Activated T-cell treated with anti-CD3 and anti-CD28 coated beads for 4 hours (primary cell): Measurements from ENCODE around the gene PARD6G.
A peak's percentile ranks its signal among the peaks of the same experiment; 100 is the strongest.
"Not testable (repeated sequence)": the region's sequence is repeated elsewhere in the genome, so short reads cannot be mapped to it uniquely, and the experiment has no call there.

Source experiments
- DNase-seq: peaks from one replicate; pipeline ENCODE4 v3.0.0-alpha.2; 2020

The PARD6G gene

DNA sequence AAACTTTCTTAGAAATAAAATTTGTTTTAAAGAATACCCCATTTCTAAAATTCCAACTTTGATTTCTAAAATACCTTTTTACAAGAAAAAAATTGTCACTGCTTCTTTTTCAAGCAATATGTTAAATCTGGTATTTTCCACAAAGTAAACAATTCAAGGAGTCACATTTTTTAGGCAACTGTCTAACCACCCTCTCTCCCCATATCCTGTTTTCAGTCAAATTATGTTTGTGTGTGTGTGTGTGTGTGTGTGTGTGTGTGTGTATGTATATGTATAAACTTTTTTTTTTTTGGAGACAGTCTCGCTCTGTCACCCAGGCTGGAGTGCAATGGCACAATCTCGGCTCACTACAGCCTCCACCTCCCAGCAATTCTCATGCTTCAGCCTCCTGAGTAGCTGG lies 79.0 kb downstream of the PARD6G start:
- no peak for DNase-seq

DNA sequence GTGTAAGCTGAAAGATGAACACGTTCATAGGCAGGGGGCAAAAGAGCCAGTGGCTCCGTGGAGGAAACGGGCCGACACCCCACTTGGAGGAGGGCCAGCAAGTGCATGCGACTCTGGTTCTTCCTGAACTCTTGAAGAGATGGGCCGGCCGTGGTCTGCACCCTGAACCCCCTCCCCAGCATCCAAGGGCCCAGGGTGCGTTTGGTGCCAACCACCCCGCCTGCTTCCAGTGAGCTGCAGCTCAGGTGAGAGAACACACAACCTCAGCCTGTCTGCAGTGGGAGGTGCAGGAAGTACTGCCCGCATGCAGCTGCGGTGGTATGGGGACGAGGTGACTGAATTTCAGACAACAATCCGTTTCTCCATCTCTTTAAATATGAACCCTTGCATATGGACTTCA lies 79.4 kb downstream of the PARD6G start:
- no peak for DNase-seq

DNA sequence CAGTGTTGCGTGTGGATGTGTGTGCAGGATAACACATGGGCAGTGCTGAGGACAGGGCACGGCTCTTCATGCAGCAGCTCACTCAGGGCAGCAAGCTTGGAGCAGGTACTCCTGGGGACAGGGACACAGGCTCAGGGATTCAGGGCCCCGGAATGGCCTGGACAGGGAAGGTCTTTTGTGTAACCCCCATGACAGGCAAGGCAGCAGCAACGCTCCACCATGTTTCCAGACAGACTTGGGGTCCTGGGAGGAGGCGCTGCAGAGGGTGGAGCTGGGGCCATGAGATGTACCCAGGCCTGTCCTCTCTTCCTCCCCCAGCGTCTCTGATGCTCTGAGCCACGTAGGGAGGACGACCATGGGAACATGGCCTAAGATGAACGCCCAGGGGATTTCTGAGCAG lies 80.0 kb downstream of the PARD6G start:
- no peak for DNase-seq

DNA sequence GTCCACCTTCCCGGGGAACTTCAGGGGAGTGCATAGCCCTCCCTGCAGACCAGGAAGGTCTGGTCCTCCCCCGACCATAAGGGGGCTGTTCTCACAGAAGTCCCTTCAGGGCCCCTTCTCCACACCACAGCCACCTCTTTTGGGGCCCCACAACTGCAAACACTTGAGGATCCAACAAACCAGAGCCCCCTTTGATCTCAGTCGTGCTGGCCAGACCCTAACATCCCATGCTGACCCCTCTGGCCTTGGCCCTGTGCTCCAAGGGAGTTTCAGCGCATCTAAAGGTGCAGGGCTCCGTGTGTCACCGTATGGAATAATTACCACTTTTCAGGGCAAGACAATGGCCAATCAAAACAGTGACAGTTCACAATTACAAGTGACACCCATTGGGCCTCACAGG lies 80.6 kb downstream of the PARD6G start:
- DNase-seq: no peak

DNA sequence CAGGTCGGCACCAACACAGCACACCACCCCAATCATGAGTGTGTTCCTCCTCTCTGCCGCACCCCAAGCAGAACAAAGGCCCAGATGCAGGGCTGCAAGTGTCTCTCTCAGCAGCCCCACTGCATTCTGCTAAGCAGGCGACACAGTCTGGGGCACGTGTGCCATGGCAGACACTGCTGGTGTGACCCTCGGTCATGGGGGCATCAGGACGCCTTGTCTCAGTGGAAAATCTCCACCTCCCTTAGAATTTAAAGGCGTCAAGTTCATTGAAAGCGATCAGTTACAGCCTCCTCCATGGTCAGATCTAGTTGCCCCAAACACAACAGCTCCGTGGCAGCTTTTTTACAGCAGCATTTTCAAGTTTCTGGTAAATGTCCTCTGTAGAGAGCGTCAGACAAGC lies 81.1 kb downstream of the PARD6G start:
- DNase-seq: no peak

DNA sequence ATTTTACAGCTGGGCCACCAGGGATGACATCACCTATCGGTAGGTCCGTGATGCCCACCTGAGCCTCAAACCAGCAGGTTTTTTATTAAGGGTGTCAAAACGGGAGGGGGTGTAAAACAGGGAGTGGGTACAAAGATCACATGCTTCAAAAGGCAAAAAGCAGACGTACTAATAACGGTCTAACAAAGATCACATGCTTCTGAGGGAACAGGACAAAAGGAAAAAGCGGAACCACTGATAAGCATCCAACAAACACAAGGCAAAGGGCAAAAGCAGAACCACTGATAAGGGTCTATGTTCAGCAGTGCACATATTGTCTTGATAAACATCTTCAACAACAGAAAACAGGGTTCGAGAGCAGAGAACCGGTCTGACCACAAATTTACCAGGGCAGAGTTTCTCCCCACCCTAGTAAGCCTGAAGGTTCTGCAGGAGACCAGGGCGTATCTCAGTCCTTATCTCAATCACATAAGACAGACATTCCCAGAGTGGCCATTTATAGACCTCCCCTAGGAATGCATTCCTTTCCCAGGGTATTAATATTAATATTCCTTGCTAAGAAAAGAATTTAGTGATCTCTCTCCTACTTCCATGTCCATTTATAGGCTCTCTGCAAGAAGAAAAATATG lies 82.5 kb downstream of the PARD6G start:
- DNase-seq: not testable (repeated sequence)

DNA sequence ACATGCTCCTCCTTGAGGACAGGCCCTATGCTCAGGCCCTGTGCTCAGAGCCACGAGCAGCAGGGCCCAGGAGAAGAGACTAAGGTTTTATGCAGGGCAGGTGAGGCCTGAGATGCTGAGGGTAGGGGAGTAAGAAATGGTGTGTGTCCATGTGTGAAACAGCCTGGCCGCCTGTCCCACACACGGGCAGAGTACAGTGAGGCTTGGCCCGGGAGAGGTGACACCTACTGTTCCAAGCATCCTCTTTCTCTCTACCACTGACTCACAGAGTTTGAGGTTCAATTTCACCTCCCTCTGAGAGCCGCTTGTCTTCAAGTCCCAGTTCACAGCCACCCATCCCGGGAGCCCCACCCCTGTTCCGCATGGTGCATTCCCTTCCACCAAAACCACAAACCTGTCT lies 84.1 kb downstream of the PARD6G start:
- DNase-seq: no peak

DNA sequence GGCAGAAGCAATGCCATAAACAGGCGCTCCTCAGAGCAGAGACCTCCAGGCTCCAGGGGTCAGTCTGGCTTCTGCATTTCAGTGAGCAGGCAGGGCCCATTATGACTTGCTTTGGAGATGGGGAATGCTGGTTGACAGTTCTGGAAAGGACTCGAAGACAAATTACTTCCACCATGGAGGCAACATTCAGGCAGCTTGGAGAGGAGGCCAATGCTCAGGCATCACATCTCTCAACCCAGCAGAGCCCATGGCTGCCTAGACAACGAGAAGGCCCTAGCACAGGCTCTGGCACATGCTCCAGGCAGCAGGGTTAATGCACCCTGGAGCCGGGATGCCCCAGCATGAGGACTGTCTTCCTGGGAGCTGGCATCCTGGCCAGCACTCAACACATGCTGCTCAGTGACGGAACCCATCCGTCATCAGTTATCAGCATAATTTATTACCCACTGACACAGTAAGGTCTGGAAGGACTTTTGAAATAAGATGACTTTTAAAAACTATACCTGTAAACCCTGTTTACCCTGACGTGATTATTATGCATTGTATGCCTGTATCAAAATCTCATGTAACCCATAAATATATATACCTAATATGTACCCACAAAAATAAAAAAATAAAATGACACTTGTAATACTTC lies 85.4 kb downstream of the PARD6G start:
- DNase-seq: no peak

- DNase-seq: no peak
These were observed 87.3 kb downstream of the PARD6G start for GRCh38 chr18:80159713-80160636.

GRCh38 chr18:80158365-80158764 lies 88.9 kb downstream of the PARD6G start:
- no peak for DNase-seq

DNA sequence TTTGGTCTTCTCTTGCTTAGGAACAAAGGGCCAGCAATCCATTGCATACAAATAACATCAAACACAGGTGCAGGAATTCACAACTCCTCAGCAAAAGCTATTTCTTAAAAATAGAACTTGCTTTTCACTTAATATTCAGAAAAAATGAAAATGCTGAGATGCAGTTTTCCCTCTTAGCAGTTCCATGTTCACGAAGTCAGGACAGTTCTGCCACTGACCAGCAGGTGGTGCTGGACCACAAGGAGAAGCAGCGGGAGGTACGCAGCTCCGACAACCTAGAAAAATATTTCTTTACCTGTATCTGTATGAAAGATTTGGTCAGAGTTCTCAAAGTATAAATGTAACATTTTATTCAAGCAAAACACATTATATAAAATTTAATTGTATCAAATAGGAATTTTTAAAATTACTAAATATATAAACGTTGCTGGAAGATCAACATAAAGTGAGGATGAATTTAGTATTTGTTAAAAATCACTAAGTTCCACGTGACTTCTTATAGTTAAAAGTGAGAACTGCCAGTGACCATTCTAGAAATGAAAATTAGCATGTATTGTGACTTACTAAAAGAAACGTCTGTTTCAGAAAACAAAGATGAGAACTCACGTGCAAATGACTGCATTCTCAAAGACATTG lies 89.5 kb downstream of the PARD6G start:
- DNase-seq: peak; percentile 64

GRCh38 chr18:80154293-80154692 lies 93.0 kb downstream of the PARD6G start:
- DNase-seq: no peak

GRCh38 chr18:80149667-80150066 lies 97.6 kb downstream of the PARD6G start:
- no peak for DNase-seq

- DNase-seq: no peak
These were observed 98.8 kb downstream of the PARD6G start for GRCh38 chr18:80148326-80149199.

GRCh38 chr18:80147418-80148325 lies 99.6 kb downstream of the PARD6G start:
- peak; percentile 66 for DNase-seq

DNA sequence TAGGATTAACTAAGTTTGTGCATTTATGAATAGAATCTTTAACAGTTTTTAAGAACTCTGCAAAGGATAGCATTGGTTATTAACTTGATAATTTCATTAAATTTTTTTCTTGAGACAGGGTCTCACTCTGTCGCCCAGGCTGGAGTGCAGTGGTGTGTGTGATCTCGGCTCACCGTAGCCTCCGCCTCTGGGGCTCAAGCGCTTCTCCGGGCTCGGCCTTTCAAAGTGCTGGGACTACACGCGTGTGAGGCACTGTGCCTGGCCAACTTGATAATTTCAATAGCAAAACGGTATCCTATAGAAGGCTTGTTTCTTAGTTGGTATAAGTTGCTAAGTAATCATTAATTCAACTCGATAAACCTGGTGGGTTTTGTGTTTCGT lies 100.3 kb downstream of the PARD6G start:
- no peak for DNase-seq

GRCh38 chr18:80145196-80145804 lies 102.0 kb downstream of the PARD6G start:
- no peak for DNase-seq

- no peak for DNase-seq
These were observed 103.4 kb downstream of the PARD6G start for GRCh38 chr18:80143881-80144280.

DNA sequence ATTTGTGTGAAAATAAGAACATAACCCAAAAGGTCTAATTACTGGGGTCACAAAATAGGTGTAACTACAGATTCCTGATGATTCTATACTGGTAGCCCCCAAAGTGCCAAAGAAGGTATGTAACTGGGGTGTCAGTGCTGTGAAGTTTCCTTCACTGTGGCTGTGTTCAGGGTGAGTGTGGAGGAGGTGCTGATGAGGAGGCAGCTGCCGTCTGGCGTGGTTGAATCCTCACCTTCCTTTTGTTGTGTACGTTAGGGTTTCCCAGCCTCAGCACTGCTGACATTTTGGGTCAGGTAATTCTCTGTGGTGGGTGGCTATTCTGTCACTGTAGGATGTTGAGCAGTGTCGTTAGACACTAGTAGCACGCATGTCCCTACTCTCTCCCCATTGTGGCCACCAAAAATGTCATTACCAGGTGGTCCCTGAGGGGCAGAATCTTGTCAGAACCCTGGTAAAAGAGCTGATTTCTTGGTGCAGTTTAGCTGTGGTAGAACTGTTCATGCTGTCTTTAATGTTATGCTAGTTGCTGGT lies 106.8 kb downstream of the PARD6G start:
- no peak for DNase-seq

DNA sequence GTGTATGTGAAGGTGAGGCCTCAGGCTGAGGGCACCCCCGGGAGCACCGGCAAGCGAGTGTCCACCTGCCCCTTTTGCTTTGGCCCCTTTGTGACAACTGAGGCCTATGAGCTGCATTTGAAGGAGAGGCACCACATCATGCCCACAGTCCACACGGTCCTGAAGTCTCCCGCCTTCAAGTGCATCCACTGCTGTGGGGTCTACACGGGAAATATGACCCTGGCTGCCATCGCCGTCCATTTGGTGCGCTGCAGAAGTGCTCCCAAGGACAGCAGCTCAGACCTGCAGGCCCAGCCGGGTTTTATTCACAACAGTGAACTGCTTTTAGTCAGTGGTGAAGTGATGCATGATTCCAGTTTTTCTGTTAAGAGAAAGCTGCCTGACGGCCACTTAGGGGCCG lies 109.3 kb downstream of the PARD6G start:
- no peak for DNase-seq

- DNase-seq: no peak
These were observed 110.2 kb downstream of the PARD6G start for GRCh38 chr18:80137137-80137536.
